HCT116 (cell line): Measurements from ENCODE around the gene TTC33. TPM values are rescaled to one million over a fixed set of nuclear protein-coding genes. Genes with fewer than 3 reads are reported as not detected.
A peak's percentile ranks its signal among the peaks of the same experiment; 100 is the strongest.

Source experiments
- ATAC-seq: fragments of 200-7000 bp; cut with Tn5 transposase; 2 replicates; pipeline ENCODE4 v1.9.1; 2020; ENCODE audit warnings: mild to moderate bottlenecking, moderate library complexity
- BruUV-seq: library from RNA; stranded (reverse); fragments of 400-500 nt; replicated peaks from 2 replicates; lab custom pipeline; 2021; lab: Mats Ljungman, UMichigan
- CTCF ChIA-PET: fragments of 300-600 bp; sonication (Branson Sonifier 250); formaldehyde crosslinking; loops from one replicate; lab custom pipeline; 2021; ENCODE audit warnings: antibody characterized with exemption; lab: Charles Lee
- POLR2A ChIA-PET: fragments of 300-600, 350-600 bp; sonication (Branson Sonifier 250); formaldehyde crosslinking; loops from one replicate; lab custom pipeline; 2021; ENCODE audit warnings: antibody characterized with exemption; lab: Charles Lee
- RAD21 ChIA-PET, 2 experiments: fragments of 300-600 bp; sonication (Branson Sonifier 250); formaldehyde crosslinking; loops; one replicate each; lab custom pipeline; 2023; ENCODE audit warnings: low total read pairs in 2 of 2; ENCODE audit not compliant: uncharacterized antibody in 2 of 2, unreplicated experiment in 2 of 2, low non-redundant PET in 1 of 2; lab: Charles Lee
- DNase-seq: peaks from one replicate; pipeline ENCODE4 v3.0.0-alpha.2; 2010; ENCODE audit warnings: low read depth, low spot score
- H2AFZ ChIP-seq: fragments of 200-600 bp; shearing (Covaris generic), sonication (generic); 2 replicates; pipeline ENCODE4 v1.6.1; 2017; ENCODE audit warnings: low read depth, mixed run types, mixed read lengths, antibody characterized with exemption, low read length; ENCODE audit not compliant: poor library complexity, severe bottlenecking
- H3K27ac ChIP-seq: 2 replicates; pipeline ENCODE4 v1.5.1; 2012; ENCODE audit warnings: low read depth, low read length
- H3K27me3 ChIP-seq: fragments of 200-600 bp; sonication (generic); 2 replicates; pipeline ENCODE4 v1.6.1; 2016; ENCODE audit warnings: mixed run types, low read length, mixed read lengths; ENCODE audit not compliant: insufficient read depth
- H3K36me3 ChIP-seq, 2 experiments: fragments of 200-500 bp in 1 of 2; fragments of 200-600 bp in 1 of 2; sonication (Bioruptor generic) in 1 of 2; sonication (generic) in 1 of 2; 2 replicates each; pipeline versions ENCODE4 v1.5.1 to v1.6.1; 2014 to 2016; ENCODE audit warnings: low read length in 2 of 2, inconsistent platforms in 1 of 2, mixed read lengths in 1 of 2, mixed run types in 1 of 2; ENCODE audit not compliant: insufficient read depth in 2 of 2, control insufficient read depth in 1 of 2
- H3K4me1 ChIP-seq, 2 experiments: fragments of 200-600 bp in 1 of 2; sonication (generic) in 1 of 2; 2 replicates each; pipeline versions ENCODE4 v1.5.1 to v1.6.1; 2012 to 2017; ENCODE audit warnings: low read length in 2 of 2, inconsistent platforms in 1 of 2, mild to moderate bottlenecking in 1 of 2, mixed read lengths in 1 of 2, mixed run types in 1 of 2, moderate library complexity in 1 of 2; ENCODE audit not compliant: insufficient read depth in 2 of 2, control insufficient read depth in 1 of 2
- H3K4me2 ChIP-seq: fragments of 200-600 bp; sonication (generic); 2 replicates; pipeline ENCODE4 v1.6.1; 2017; ENCODE audit warnings: mixed run types, low read length, mixed read lengths
- H3K4me3 ChIP-seq, 2 experiments: fragments of 200-600 bp in 1 of 2; sonication (generic) in 1 of 2; replicated peaks in 1 of 2; 2 replicates each; pipeline ENCODE4 v1.5.1; 2011 to 2016; ENCODE audit warnings: low read length in 2 of 2, control low read depth in 1 of 2, low read depth in 1 of 2, mild to moderate bottlenecking in 1 of 2, mixed read lengths in 1 of 2, mixed run types in 1 of 2
- H3K79me2 ChIP-seq: fragments of 200-600 bp; sonication (generic); 2 replicates; pipeline ENCODE4 v1.6.1; 2017; ENCODE audit warnings: mild to moderate bottlenecking, mixed run types, low read length, moderate library complexity, mixed read lengths; ENCODE audit not compliant: insufficient read depth
- H3K9ac ChIP-seq: fragments of 200-600 bp; sonication (generic); 2 replicates; pipeline ENCODE4 v1.6.1; 2016; ENCODE audit warnings: low read length, mixed read lengths
- H3K9me2 ChIP-seq: fragments of 200-600 bp; sonication (generic), shearing (Covaris generic); 2 replicates; pipeline ENCODE4 v1.6.1; 2017; ENCODE audit warnings: mixed run types, mild to moderate bottlenecking, moderate library complexity; ENCODE audit not compliant: insufficient read depth
- H3K9me3 ChIP-seq, 2 experiments: fragments of 200-500 bp in 1 of 2; fragments of 200-600 bp in 1 of 2; sonication (Bioruptor generic) in 1 of 2; sonication (generic) in 1 of 2; 2 replicates each; pipeline ENCODE4 v1.6.1; 2014 to 2017; ENCODE audit warnings: low read length in 2 of 2, mixed read lengths in 2 of 2, inconsistent platforms in 1 of 2, low read depth in 1 of 2, mild to moderate bottlenecking in 1 of 2, mixed run types in 1 of 2, moderate library complexity in 1 of 2; ENCODE audit not compliant: control insufficient read depth in 1 of 2, insufficient read depth in 1 of 2
- H4K20me1 ChIP-seq: fragments of 200-600 bp; sonication (generic), shearing (Covaris generic); 2 replicates; pipeline ENCODE4 v1.6.1; 2017; ENCODE audit warnings: mixed run types, mild to moderate bottlenecking, moderate library complexity; ENCODE audit not compliant: insufficient read depth
- CBX3 ChIP-seq: IDR thresholded peaks from 2 replicates; pipeline ENCODE4 v1.6.1; 2012; ENCODE audit warnings: low read depth
- CTCF ChIP-seq, 3 experiments: fragments of 200-600 bp in 1 of 3; sonication (generic) in 1 of 3; IDR thresholded peaks in 2 of 3; conservative IDR thresholded peaks in 1 of 3; 2 replicates each; pipeline ENCODE4 v1.5.1; 2012 to 2017; ENCODE audit warnings: low read depth in 2 of 3, low read length in 2 of 3, antibody characterized with exemption in 1 of 3, borderline replicate concordance in 1 of 3, control low read depth in 1 of 3, mild to moderate bottlenecking in 1 of 3, mixed read lengths in 1 of 3, mixed run types in 1 of 3, moderate library complexity in 1 of 3; ENCODE audit not compliant: insufficient read depth in 1 of 3
- RAD21 ChIP-seq: IDR thresholded peaks from 2 replicates; pipeline ENCODE4 v1.6.1; 2012; ENCODE audit warnings: low read depth, mild to moderate bottlenecking
- intact Hi-C: fragments of 100-400 bp; cut with micrococcal nuclease; formaldehyde crosslinking; loops from 2 replicates; pipeline ENCODE4 v1.10.0; 2022
- total RNA-seq: library from RNA; stranded (reverse); gene quantifications from one replicate; pipeline ENCODE4 v1.2.1, GENCODE V29; 2021; ENCODE audit not compliant: unreplicated experiment
- TF ChIP-seq, protein P1 (sequence below): IDR thresholded peaks from 2 replicates; pipeline ENCODE4 v1.6.1; 2012
- TF ChIP-seq, protein P2 (sequence below): IDR thresholded peaks from 2 replicates; pipeline ENCODE4 v1.6.1; 2012

Gene TTC33
- total RNA-seq, 1 experiment from 2014 or later = 14.5 TPM

GRCh38 chr5:40688127-40688761, 67.5 kb downstream of the TTC33 start:
- peaks cover 15 to 27% of the 10 kb centered on the region in 2 experiments; a peak in 3 of 4 replicates for H3K4me1 ChIP-seq
- no peak overlapping the region for H3K27ac ChIP-seq
- intact Hi-C loops = loop anchor here (1.0 to 5.0 kb wide), 7 partner anchors 49 to 1109 kb away; no protein-coding TSS in a partner anchor

More at GRCh38 chr5:40688127-40688761, 67.5 kb downstream of the TTC33 start:
- Histone ChIP-seq H3K79me2 (no peaks in the 10 kb centered on the region), H4K20me1 (no peaks in the 10 kb centered on the region), H3K4me3 (no peak overlapping the region), H3K4me2 (peak overlapping the region; percentile 53), H3K9ac (no peak overlapping the region), H3K27me3 (no peaks in the 10 kb centered on the region), H2AFZ (peak overlapping the region; percentile 1), H3K9me3 (no peaks in the 10 kb centered on the region), H3K9me2 (no peaks in the 10 kb centered on the region), H3K36me3 (no peaks in the 10 kb centered on the region)
- ChIA-PET RAD21 (no interaction called here), POLR2A (no interaction called here), CTCF (interaction anchor here (1.2 to 2.0 kb wide), 2 partner anchors 971 to 975 kb away, joined by 3 to 5 read pairs; no protein-coding TSS in a partner anchor)
- TF ChIP-seq, protein P1, sequence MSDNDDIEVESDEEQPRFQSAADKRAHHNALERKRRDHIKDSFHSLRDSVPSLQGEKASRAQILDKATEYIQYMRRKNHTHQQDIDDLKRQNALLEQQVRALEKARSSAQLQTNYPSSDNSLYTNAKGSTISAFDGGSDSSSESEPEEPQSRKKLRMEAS = no peak
- TF ChIP-seq RAD21 = peak; percentile 94
- TF ChIP-seq CTCF (IDR thresholded peaks at IDR 0.05 in 2 of 3, conservative IDR thresholded peaks at IDR 0.05 in 1 of 3; ENCODE audit: borderline replicate concordance in 1 of 3, insufficient read depth in 1 of 3, low read depth in 2 of 3, low read length in 2 of 3) = peak; percentile 73 to 87 (median 75)
- no peak; the same call in 1 of the 2 replicates for TF ChIP-seq CBX3
- TF ChIP-seq, protein P2, sequence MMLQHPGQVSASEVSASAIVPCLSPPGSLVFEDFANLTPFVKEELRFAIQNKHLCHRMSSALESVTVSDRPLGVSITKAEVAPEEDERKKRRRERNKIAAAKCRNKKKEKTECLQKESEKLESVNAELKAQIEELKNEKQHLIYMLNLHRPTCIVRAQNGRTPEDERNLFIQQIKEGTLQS = no peak
- DNase-seq (peak; percentile 85), ATAC-seq (peak; percentile 93)
- no TSS peak for BruUV-seq
